ENCODE measurements around the gene FARSA.

- TF ChIP-seq CTCF (IDR thresholded peaks at IDR 0.05) (no peak), POLR2AphosphoS5 (IDR thresholded peaks at IDR 0.05; ENCODE audit: insufficient read depth in 1 of 2, low read depth in 1 of 2) (peak; percentile 90 to 95)
These were observed at the start of gene FARSA for GRCh38 chr19:12933287-12934072.
